ENCODE results near the gene RGMA. TPM values are rescaled to one million over a fixed set of nuclear protein-coding genes. Genes with fewer than 3 reads are reported as not detected.

The RGMA gene
- total and polyA plus RNA-seq, 2 experiments from 2014 or later: 34.2 to 36.5 TPM

- no peaks in the 10 kb centered on the region for H3K9me2 ChIP-seq (ENCODE audit: insufficient read depth)
- no peak for ATAC-seq
- TF ChIP-seq JUNB (IDR thresholded peaks at IDR 0.05; ENCODE audit: unreplicated experiment) (no peak), ZNF114 (CRISPR knock-in tag; IDR thresholded peaks at IDR 0.05) (no peak), REST (IDR thresholded peaks at IDR 0.05; ENCODE audit: unreplicated experiment) (no peak), EZH2 (IDR thresholded peaks at IDR 0.05; ENCODE audit: low read depth, unreplicated experiment) (no peak), EZH2phosphoT487 (IDR thresholded peaks at IDR 0.05; ENCODE audit: unreplicated experiment) (no peak), ZNF331 (CRISPR knock-in tag; IDR thresholded peaks at IDR 0.05; ENCODE audit: low read depth) (no peak), NANOG (IDR thresholded peaks at IDR 0.05; ENCODE audit: borderline replicate concordance) (no peak), POLR2AphosphoS5 (IDR thresholded peaks at IDR 0.05; ENCODE audit: low read depth) (no peak), STAT1 (IDR thresholded peaks at IDR 0.05; ENCODE audit: unreplicated experiment) (no peak), CREB1 (CRISPR knock-in tag; IDR thresholded peaks at IDR 0.05; ENCODE audit: low read depth) (no peak), CTCF (conservative IDR thresholded peaks at IDR 0.05; ENCODE audit: low read depth in 2 of 2) (no peak)
- TF ChIP-seq, protein P1, sequence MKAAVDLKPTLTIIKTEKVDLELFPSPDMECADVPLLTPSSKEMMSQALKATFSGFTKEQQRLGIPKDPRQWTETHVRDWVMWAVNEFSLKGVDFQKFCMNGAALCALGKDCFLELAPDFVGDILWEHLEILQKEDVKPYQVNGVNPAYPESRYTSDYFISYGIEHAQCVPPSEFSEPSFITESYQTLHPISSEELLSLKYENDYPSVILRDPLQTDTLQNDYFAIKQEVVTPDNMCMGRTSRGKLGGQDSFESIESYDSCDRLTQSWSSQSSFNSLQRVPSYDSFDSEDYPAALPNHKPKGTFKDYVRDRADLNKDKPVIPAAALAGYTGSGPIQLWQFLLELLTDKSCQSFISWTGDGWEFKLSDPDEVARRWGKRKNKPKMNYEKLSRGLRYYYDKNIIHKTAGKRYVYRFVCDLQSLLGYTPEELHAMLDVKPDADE (IDR thresholded peaks at IDR 0.05): no peak
- TF ChIP-seq, protein P2, sequence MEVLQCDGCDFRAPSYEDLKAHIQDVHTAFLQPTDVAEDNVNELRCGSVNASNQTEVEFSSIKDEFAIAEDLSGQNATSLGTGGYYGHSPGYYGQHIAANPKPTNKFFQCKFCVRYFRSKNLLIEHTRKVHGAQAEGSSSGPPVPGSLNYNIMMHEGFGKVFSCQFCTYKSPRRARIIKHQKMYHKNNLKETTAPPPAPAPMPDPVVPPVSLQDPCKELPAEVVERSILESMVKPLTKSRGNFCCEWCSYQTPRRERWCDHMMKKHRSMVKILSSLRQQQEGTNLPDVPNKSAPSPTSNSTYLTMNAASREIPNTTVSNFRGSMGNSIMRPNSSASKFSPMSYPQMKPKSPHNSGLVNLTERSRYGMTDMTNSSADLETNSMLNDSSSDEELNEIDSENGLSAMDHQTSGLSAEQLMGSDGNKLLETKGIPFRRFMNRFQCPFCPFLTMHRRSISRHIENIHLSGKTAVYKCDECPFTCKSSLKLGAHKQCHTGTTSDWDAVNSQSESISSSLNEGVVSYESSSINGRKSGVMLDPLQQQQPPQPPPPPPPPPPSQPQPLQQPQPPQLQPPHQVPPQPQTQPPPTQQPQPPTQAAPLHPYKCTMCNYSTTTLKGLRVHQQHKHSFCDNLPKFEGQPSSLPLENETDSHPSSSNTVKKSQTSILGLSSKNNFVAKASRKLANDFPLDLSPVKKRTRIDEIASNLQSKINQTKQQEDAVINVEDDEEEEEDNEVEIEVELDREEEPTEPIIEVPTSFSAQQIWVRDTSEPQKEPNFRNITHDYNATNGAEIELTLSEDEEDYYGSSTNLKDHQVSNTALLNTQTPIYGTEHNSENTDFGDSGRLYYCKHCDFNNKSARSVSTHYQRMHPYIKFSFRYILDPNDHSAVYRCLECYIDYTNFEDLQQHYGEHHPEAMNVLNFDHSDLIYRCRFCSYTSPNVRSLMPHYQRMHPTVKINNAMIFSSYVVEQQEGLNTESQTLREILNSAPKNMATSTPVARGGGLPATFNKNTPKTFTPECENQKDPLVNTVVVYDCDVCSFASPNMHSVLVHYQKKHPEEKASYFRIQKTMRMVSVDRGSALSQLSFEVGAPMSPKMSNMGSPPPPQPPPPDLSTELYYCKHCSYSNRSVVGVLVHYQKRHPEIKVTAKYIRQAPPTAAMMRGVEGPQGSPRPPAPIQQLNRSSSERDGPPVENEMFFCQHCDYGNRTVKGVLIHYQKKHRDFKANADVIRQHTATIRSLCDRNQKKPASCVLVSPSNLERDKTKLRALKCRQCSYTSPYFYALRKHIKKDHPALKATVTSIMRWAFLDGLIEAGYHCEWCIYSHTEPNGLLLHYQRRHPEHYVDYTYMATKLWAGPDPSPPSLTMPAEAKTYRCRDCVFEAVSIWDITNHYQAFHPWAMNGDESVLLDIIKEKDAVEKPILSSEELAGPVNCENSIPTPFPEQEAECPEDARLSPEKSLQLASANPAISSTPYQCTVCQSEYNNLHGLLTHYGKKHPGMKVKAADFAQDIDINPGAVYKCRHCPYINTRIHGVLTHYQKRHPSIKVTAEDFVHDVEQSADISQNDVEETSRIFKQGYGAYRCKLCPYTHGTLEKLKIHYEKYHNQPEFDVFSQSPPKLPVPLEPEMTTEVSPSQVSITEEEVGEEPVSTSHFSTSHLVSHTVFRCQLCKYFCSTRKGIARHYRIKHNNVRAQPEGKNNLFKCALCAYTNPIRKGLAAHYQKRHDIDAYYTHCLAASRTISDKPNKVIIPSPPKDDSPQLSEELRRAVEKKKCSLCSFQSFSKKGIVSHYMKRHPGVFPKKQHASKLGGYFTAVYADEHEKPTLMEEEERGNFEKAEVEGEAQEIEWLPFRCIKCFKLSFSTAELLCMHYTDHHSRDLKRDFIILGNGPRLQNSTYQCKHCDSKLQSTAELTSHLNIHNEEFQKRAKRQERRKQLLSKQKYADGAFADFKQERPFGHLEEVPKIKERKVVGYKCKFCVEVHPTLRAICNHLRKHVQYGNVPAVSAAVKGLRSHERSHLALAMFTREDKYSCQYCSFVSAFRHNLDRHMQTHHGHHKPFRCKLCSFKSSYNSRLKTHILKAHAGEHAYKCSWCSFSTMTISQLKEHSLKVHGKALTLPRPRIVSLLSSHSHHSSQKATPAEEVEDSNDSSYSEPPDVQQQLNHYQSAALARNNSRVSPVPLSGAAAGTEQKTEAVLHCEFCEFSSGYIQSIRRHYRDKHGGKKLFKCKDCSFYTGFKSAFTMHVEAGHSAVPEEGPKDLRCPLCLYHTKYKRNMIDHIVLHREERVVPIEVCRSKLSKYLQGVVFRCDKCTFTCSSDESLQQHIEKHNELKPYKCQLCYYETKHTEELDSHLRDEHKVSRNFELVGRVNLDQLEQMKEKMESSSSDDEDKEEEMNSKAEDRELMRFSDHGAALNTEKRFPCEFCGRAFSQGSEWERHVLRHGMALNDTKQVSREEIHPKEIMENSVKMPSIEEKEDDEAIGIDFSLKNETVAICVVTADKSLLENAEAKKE (CRISPR knock-in tag; IDR thresholded peaks at IDR 0.05): no peak
- H3K4me1 ChIP-seq (ENCODE audit: insufficient read depth): peaks cover 21% of the 10 kb centered on the region
- no peaks in the 10 kb centered on the region for H3K36me3 ChIP-seq (ENCODE audit: insufficient read depth)
- H3K4me2 ChIP-seq: no peak overlapping the region; the same call in 1 of the 2 replicates
- Mint-ChIP-seq H3K27ac (no peak overlapping the region), H3K27me3 (ENCODE audit: insufficient read depth, low read depth, poor library complexity) (peaks cover 5% of the 10 kb centered on the region), H3K4me1 (peaks cover 24% of the 10 kb centered on the region), H3K9me3 (no peaks in the 10 kb centered on the region; the same call in 1 of the 3 replicates), H3K4me3 (no peak overlapping the region), H3K36me3 (ENCODE audit: low read depth) (no peaks in the 10 kb centered on the region)
- no peaks in the 10 kb centered on the region for H3K79me2 ChIP-seq (replicated peaks; ENCODE audit: insufficient read depth)
- DNase-seq (ENCODE audit: low spot score): no peak
- H4K20me1 ChIP-seq (replicated peaks; ENCODE audit: insufficient read depth): no peaks in the 10 kb centered on the region
- H3K4me3 ChIP-seq: no peak overlapping the region
- H3F3A ChIP-seq (replicated peaks; ENCODE audit: low read depth): 0 out of 2 replicates have a peak, but pooled peaks cover 4% of the 10 kb centered on the region
- H3K27me3 ChIP-seq (ENCODE audit: insufficient read depth): peaks cover 13% of the 10 kb centered on the region
- no peak overlapping the region for H2AFZ ChIP-seq
- H3K27ac ChIP-seq (ENCODE audit: low read depth): no peak overlapping the region
Measured at GRCh38 chr15:93103823-93104222, 14.8 kb upstream of the RGMA start.

Data from GM23338 (cell line).